ENCODE results near the gene CARNS1.

CARNS1 gene

GRCh38 chr11:67409781-67410368 lies 5.6 kb upstream of the CARNS1 start:
- Histone ChIP-seq H3K9ac (ENCODE audit: low read depth, low read length, poor library complexity) (peak overlapping the region; percentile 55), H2BK120ac (ENCODE audit: low read depth, low read length) (peak overlapping the region; percentile 87), H3K4me1 (ENCODE audit: control insufficient read depth in 2 of 2, insufficient read depth in 1 of 2, low read depth in 1 of 2, low read length in 2 of 2) (peaks cover 3 to 15% of the 10 kb centered on the region in 2 donors), H3K14ac (ENCODE audit: low read length) (no peak overlapping the region), H3K4me2 (ENCODE audit: insufficient read depth, low read length, poor library complexity, severe bottlenecking) (no peak overlapping the region), H3K23ac (ENCODE audit: low read depth, low read length, poor library complexity) (peak overlapping the region; percentile 49), H3K4me3 (ENCODE audit: low read length in 2 of 2) (no peak overlapping the region), H3K36me3 (replicated peaks in 1 of 2; ENCODE audit: control insufficient read depth in 2 of 2, insufficient read depth in 2 of 2, low read length in 2 of 2) (no peaks in the 10 kb centered on the region), H2AFZ (ENCODE audit: low read length) (no peak overlapping the region), H4K91ac (ENCODE audit: low read depth, low read length, poor library complexity) (no peak overlapping the region), H3K9me3 (replicated peaks in 1 of 2; ENCODE audit: control insufficient read depth in 2 of 2, insufficient read depth in 1 of 2, low read depth in 1 of 2, low read length in 2 of 2) (no peaks in the 10 kb centered on the region), H4K8ac (ENCODE audit: low read depth, low read length) (no peak overlapping the region), H2BK5ac (ENCODE audit: low read length) (no peak overlapping the region), H2AK5ac (ENCODE audit: low read depth, low read length) (peak overlapping the region; percentile 79), H3K18ac (ENCODE audit: low read length) (peak overlapping the region; percentile 93), H3K27ac (replicated peaks; ENCODE audit: low read length) (no peak overlapping the region), H3K4ac (ENCODE audit: low read length) (peak overlapping the region; percentile 90), H3K79me1 (ENCODE audit: low read depth, low read length) (peaks cover 2% of the 10 kb centered on the region), H3K27me3 (ENCODE audit: control insufficient read depth in 3 of 3, insufficient read depth in 3 of 3, low read depth in 1 of 3, low read length in 3 of 3) (peaks cover 0 to 4% (median under 1%) of the 10 kb centered on the region in 3 experiments), H2BK12ac (ENCODE audit: low read length) (peak overlapping the region; percentile 16), H2BK15ac (ENCODE audit: low read length) (peak overlapping the region; percentile 45)
- no CpG with 5 or more reads among the region's 13 CpGs for WGBS, 2 donors (ENCODE audit: extremely low coverage in 2 of 2, insufficient read length in 2 of 2, insufficient replicate concordance in 1 of 2)
- DNase-seq (ENCODE audit: low spot score) = no peak

GRCh38 chr11:67410369-67410831 lies 5.1 kb upstream of the CARNS1 start:
- no peak overlapping the region for H3K23ac ChIP-seq (ENCODE audit: low read depth, low read length, poor library complexity)
- H3K4me3 ChIP-seq (ENCODE audit: low read length in 2 of 2) = no peak overlapping the region
- peaks cover 2% of the 10 kb centered on the region for H3K79me1 ChIP-seq (ENCODE audit: low read depth, low read length)
- no peak overlapping the region for H3K4me2 ChIP-seq (ENCODE audit: insufficient read depth, low read length, poor library complexity, severe bottlenecking)
- no peak overlapping the region for H4K91ac ChIP-seq (ENCODE audit: low read depth, low read length, poor library complexity)
- H4K8ac ChIP-seq (ENCODE audit: low read depth, low read length) = no peak overlapping the region
- DNase-seq (ENCODE audit: low spot score) = no peak
- no peak overlapping the region for H2BK5ac ChIP-seq (ENCODE audit: low read length)
- H2AFZ ChIP-seq (ENCODE audit: low read length) = no peak overlapping the region
- no peak overlapping the region for H2BK120ac ChIP-seq (ENCODE audit: low read depth, low read length)
- H3K9ac ChIP-seq (ENCODE audit: low read depth, low read length, poor library complexity) = no peak overlapping the region
- H3K27ac ChIP-seq (replicated peaks; ENCODE audit: low read length) = no peak overlapping the region
- H3K4ac ChIP-seq (ENCODE audit: low read length) = no peak overlapping the region
- no peak overlapping the region for H3K14ac ChIP-seq (ENCODE audit: low read length)
- H2BK12ac ChIP-seq (ENCODE audit: low read length) = no peak overlapping the region
- H3K18ac ChIP-seq (ENCODE audit: low read length) = peak overlapping the region; percentile 89
- whole genome bisulfite sequencing, 2 donors (ENCODE audit: extremely low coverage in 2 of 2, insufficient read length in 2 of 2, insufficient replicate concordance in 1 of 2) = no CpG with 5 or more reads among the region's 15 CpGs
- no peak overlapping the region for H2BK15ac ChIP-seq (ENCODE audit: low read length)
- peaks cover 0 to 9% (median 2%) of the 10 kb centered on the region in 3 experiments for H3K27me3 ChIP-seq (ENCODE audit: control insufficient read depth in 3 of 3, insufficient read depth in 3 of 3, low read depth in 1 of 3, low read length in 3 of 3)
- H2AK5ac ChIP-seq (ENCODE audit: low read depth, low read length) = peak overlapping the region; percentile 79
- no peaks in the 10 kb centered on the region for H3K36me3 ChIP-seq (replicated peaks in 1 of 2; ENCODE audit: control insufficient read depth in 2 of 2, insufficient read depth in 2 of 2, low read length in 2 of 2)
- H3K9me3 ChIP-seq (replicated peaks in 1 of 2; ENCODE audit: control insufficient read depth in 2 of 2, insufficient read depth in 1 of 2, low read depth in 1 of 2, low read length in 2 of 2) = no peaks in the 10 kb centered on the region
- peaks cover 3 to 18% of the 10 kb centered on the region in 2 donors for H3K4me1 ChIP-seq (ENCODE audit: control insufficient read depth in 2 of 2, insufficient read depth in 1 of 2, low read depth in 1 of 2, low read length in 2 of 2)

- DNase-seq (ENCODE audit: low spot score) = no peak
- WGBS, 2 donors (ENCODE audit: extremely low coverage in 2 of 2, insufficient read length in 2 of 2, insufficient replicate concordance in 1 of 2) = no CpG with 5 or more reads among the region's 17 CpGs
- no peak overlapping the region for H3K4me3 ChIP-seq (ENCODE audit: low read length in 2 of 2)
Measured at GRCh38 chr11:67410984-67411784, 4.3 kb upstream of the CARNS1 start.

GRCh38 chr11:67411785-67412152 lies 3.7 kb upstream of the CARNS1 start:
- H3K79me1 ChIP-seq (ENCODE audit: low read depth, low read length) = peaks cover under 1% of the 10 kb centered on the region
- H2AK5ac ChIP-seq (ENCODE audit: low read depth, low read length) = peak overlapping the region; percentile 44
- H2BK12ac ChIP-seq (ENCODE audit: low read length) = no peak overlapping the region
- no peak overlapping the region for H3K14ac ChIP-seq (ENCODE audit: low read length)
- no peak overlapping the region for H2BK5ac ChIP-seq (ENCODE audit: low read length)
- H3K9ac ChIP-seq (ENCODE audit: low read depth, low read length, poor library complexity) = no peak overlapping the region
- no peak overlapping the region for H3K4me2 ChIP-seq (ENCODE audit: insufficient read depth, low read length, poor library complexity, severe bottlenecking)
- H3K27ac ChIP-seq (replicated peaks; ENCODE audit: low read length) = no peak overlapping the region
- H4K91ac ChIP-seq (ENCODE audit: low read depth, low read length, poor library complexity) = no peak overlapping the region
- peak overlapping the region; percentile 39 for H2BK120ac ChIP-seq (ENCODE audit: low read depth, low read length)
- no CpG with 5 or more reads among the region's 7 CpGs for WGBS, 2 donors (ENCODE audit: extremely low coverage in 2 of 2, insufficient read length in 2 of 2, insufficient replicate concordance in 1 of 2)
- peak overlapping the region; percentile 60 for H2BK15ac ChIP-seq (ENCODE audit: low read length)
- no peak overlapping the region for H3K23ac ChIP-seq (ENCODE audit: low read depth, low read length, poor library complexity)
- no peaks in the 10 kb centered on the region for H3K36me3 ChIP-seq (replicated peaks in 1 of 2; ENCODE audit: control insufficient read depth in 2 of 2, insufficient read depth in 2 of 2, low read length in 2 of 2)
- H2AFZ ChIP-seq (ENCODE audit: low read length) = no peak overlapping the region
- H3K4ac ChIP-seq (ENCODE audit: low read length) = no peak overlapping the region
- peaks cover 0 to 16% (median 2%) of the 10 kb centered on the region in 3 experiments for H3K27me3 ChIP-seq (ENCODE audit: control insufficient read depth in 3 of 3, insufficient read depth in 3 of 3, low read depth in 1 of 3, low read length in 3 of 3)
- H3K4me3 ChIP-seq (ENCODE audit: low read length in 2 of 2) = no peak overlapping the region
- peak overlapping the region; percentile 72 for H3K18ac ChIP-seq (ENCODE audit: low read length)
- peaks cover 6 to 20% of the 10 kb centered on the region in 2 donors for H3K4me1 ChIP-seq (ENCODE audit: control insufficient read depth in 2 of 2, insufficient read depth in 1 of 2, low read depth in 1 of 2, low read length in 2 of 2)
- no peaks in the 10 kb centered on the region for H3K9me3 ChIP-seq (replicated peaks in 1 of 2; ENCODE audit: control insufficient read depth in 2 of 2, insufficient read depth in 1 of 2, low read depth in 1 of 2, low read length in 2 of 2)
- no peak for DNase-seq (ENCODE audit: low spot score)
- no peak overlapping the region for H4K8ac ChIP-seq (ENCODE audit: low read depth, low read length)

More at GRCh38 chr11:67410984-67411784, 4.3 kb upstream of the CARNS1 start:
- H3K27me3 ChIP-seq (ENCODE audit: control insufficient read depth in 3 of 3, insufficient read depth in 3 of 3, low read depth in 1 of 3, low read length in 3 of 3) = peaks cover 0 to 12% (median 2%) of the 10 kb centered on the region in 3 experiments
- H4K91ac ChIP-seq (ENCODE audit: low read depth, low read length, poor library complexity) = no peak overlapping the region
- peak overlapping the region; percentile 39 for H2BK120ac ChIP-seq (ENCODE audit: low read depth, low read length)
- peak overlapping the region; percentile 12 for H3K9ac ChIP-seq (ENCODE audit: low read depth, low read length, poor library complexity)
- peak overlapping the region; percentile 79 for H2AK5ac ChIP-seq (ENCODE audit: low read depth, low read length)
- peak overlapping the region; percentile 45 for H3K18ac ChIP-seq (ENCODE audit: low read length)
- H3K4ac ChIP-seq (ENCODE audit: low read length) = peak overlapping the region; percentile 30
- H2BK12ac ChIP-seq (ENCODE audit: low read length) = no peak overlapping the region
- peaks cover 2% of the 10 kb centered on the region for H3K79me1 ChIP-seq (ENCODE audit: low read depth, low read length)
- no peak overlapping the region for H2BK5ac ChIP-seq (ENCODE audit: low read length)
- no peak overlapping the region for H4K8ac ChIP-seq (ENCODE audit: low read depth, low read length)
- peak overlapping the region; percentile 60 for H2BK15ac ChIP-seq (ENCODE audit: low read length)
- H3K36me3 ChIP-seq (replicated peaks in 1 of 2; ENCODE audit: control insufficient read depth in 2 of 2, insufficient read depth in 2 of 2, low read length in 2 of 2) = no peaks in the 10 kb centered on the region
- H3K9me3 ChIP-seq (replicated peaks in 1 of 2; ENCODE audit: control insufficient read depth in 2 of 2, insufficient read depth in 1 of 2, low read depth in 1 of 2, low read length in 2 of 2) = no peaks in the 10 kb centered on the region
- peaks cover 3 to 20% of the 10 kb centered on the region in 2 donors for H3K4me1 ChIP-seq (ENCODE audit: control insufficient read depth in 2 of 2, insufficient read depth in 1 of 2, low read depth in 1 of 2, low read length in 2 of 2)
- no peak overlapping the region for H3K27ac ChIP-seq (replicated peaks; ENCODE audit: low read length)
- H2AFZ ChIP-seq (ENCODE audit: low read length) = no peak overlapping the region
- no peak overlapping the region for H3K14ac ChIP-seq (ENCODE audit: low read length)
- H3K23ac ChIP-seq (ENCODE audit: low read depth, low read length, poor library complexity) = no peak overlapping the region
- no peak overlapping the region for H3K4me2 ChIP-seq (ENCODE audit: insufficient read depth, low read length, poor library complexity, severe bottlenecking)

All from neuronal stem cell (in vitro differentiated cells).